GM04503 (cell line): ENCODE data around the gene RBP7.
A peak's percentile ranks its signal among the peaks of the same experiment; 100 is the strongest.
"Not testable (repeated sequence)": the region's sequence is repeated elsewhere in the genome, so short reads cannot be mapped to it uniquely, and the experiment has no call there.

Experiments used
- DNase-seq: peaks from one replicate; pipeline ENCODE4 v3.0.0-alpha.2; 2012; ENCODE audit warnings: low read depth

Gene RBP7

DNA sequence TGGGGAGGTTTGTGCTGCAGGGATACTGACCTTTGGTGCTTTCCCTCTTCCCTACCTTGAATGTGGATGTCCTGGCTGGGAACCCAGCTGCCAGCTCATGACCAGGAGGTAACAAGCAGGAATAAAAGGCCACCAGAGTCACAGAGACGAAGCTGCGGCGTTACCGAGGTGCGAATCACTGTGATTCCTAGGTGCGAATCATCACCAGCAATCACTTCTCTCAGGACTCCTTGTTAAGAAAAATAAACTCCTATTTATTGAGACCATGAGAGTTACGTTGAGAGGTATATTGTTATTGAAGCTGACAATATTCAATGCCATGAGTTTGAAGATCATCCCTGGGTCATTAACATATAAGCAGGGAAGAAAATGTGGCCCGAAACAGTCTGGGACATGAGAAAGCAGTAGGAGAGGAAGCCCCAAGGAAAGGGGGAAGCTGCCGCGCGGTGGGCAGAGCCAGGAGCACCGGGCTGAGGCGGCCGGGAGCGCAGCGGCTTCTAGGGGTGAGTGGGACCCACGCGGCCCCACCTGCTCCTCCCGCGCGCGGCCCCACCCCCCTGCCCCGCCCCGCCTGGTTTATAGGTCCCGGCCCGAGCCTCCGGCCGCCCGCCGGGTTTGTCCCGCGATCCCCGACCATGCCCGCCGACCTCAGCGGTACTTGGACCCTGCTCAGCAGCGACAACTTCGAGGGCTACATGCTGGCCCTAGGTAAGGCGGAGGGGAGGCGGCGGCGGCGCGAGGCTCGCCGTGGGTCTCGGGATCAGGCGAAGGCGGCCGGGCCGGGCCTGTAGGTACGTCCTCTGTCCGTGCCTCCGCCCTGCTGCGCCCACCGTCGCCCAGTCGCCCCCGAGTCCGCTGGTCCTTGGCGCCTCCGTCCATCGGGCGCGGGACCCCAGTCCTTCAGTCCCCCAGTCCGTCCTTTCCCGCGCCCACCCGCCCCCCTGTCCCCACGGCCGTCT is at the start of gene RBP7:
RBP7 (plus strand) TSS at position 605 of the 959 bp plus-strand sequence; CDS start at position 636, 31 bp downstream.
- DNase-seq, result no peak

DNA sequence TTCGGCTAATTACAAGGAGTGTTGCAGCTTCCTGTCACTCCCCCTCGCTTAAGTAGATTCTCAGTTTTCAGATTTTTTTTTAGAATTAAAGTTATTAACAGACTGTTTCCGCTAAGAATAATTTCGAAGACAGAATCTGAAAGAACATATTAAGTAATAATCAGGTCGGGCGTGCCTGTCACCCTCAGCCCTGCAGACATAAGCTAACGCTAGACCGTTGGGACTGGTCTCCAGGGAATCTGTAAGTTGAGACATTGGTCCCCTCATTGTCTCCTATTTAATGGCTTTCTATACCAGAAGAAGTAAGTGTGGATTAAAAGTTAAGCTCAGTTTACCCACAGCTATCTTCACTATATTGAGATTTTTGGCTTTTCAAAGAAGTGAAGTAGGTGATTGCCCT is 39.3 kb upstream of the RBP7 start:
- DNase-seq, result no peak

GRCh38 chr1:9960011-9960410 is 37.0 kb upstream of the RBP7 start:
- no peak for DNase-seq

DNA sequence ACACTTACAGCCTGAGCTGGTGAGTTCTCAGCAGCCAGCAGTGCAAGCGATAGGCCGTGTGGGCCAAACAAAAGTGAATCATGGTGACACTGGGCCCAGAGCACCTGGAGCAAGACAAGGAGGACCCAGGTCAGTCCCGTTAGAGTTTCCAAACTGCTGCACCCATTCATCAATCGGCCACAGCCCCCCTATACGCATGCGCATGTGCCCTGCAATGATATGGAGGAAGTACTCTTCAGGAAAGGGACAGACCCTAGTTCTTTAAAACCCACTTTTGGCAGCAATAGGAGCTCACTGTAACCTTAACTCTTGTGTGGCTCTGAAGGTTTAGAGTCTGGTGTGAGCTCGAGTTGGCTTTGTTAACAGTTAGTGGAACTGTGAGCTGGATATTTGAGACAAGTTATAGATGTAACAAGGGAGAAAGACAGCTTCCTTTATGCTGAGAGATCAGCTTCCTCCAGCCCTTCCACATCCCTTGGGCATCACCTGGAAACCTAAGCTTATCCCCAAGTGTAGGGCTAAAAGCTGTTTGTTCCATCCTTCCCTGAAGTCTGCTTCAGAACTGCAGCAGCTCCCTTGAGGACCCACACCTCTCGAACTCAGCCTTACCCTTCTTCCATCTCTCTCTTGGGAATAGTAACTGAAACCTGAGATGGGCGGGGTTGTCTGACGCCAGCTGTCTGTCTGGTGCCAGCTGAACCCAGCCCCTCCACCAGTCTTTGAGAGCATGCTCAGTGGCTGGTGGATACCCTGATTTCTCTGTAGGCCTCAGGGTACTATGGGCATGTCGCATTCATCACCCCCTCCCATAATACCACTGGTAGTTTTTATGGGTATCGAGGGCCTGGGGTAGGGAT is 36.1 kb upstream of the RBP7 start:
- DNase-seq, result no peak

DNA sequence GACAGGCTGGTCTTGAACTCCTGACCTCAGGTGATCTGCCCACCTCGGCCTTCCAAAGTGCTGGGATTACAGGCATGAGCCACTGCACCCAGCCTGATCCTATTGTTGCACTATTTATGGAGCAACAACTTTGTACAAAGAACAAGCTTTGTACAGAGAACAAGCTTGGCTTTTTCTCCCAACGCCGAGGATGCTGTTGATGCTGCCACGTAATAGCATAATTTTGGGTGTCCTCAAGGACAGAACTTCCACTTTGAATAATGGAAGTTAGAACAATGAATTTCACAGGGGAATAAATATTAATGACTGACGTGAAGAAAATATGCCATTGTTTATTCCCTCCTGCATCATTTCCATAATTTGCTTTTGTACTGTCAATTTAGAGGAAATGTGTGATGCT is 12.8 kb upstream of the RBP7 start:
- DNase-seq, result no peak

- DNase-seq, result no peak
Measured at GRCh38 chr1:9985001-9985400, 12.0 kb upstream of the RBP7 start.

GRCh38 chr1:9989773-9990172 is 7.3 kb upstream of the RBP7 start:
- DNase-seq, result no peak

DNA sequence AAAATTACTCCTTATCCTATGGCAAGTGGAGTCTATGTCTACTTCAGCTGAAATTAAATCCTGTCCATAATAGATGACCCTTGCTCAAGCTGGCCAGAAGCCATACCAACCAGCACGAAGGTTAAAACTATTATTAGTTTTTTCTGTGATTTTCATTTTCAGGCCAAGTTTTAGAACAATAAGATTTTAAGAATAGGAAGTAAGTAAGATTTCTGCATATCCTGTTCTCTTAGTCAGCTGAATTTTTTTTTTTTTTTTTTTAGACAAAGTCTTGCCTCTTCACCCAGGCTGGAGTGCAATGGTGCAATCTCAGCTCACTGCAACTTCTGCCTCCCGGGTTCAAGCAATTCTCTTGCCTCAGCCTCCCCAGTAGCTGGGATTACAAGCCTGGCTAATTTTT is 6.1 kb upstream of the RBP7 start:
- DNase-seq, result no peak

GRCh38 chr1:9992910-9993309 is 4.1 kb upstream of the RBP7 start:
- no peak for DNase-seq

GRCh38 chr1:9993561-9994075 is 3.4 kb upstream of the RBP7 start:
- no peak for DNase-seq

- no peak for DNase-seq
Measured at GRCh38 chr1:10001016-10001665, 4.1 kb downstream of the RBP7 start.

- not testable (repeated sequence) for DNase-seq
Measured at GRCh38 chr1:10005248-10005647, 8.2 kb downstream of the RBP7 start.

- DNase-seq, result no peak
Measured at GRCh38 chr1:10007169-10007568, 10.1 kb downstream of the RBP7 start.

DNA sequence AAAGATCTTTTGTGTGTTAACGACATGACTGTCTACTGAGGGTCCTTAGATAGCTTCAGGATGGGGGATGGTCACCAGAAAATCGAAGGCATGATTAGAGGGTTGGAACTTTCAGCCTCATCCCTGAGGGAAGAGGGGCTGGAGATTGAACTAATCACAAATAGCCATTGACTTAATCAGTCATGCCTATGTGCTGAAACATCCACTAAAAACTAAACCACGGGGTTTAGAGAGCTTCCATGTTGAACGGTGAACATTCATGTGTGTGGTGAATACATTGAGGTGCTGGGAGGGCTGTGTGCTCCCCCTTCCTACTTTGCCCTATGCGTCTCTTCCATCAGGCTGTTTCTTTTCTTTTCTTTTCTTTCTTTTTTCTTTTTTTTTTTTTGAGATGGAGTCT is 17.0 kb downstream of the RBP7 start:
- no peak for DNase-seq

DNA sequence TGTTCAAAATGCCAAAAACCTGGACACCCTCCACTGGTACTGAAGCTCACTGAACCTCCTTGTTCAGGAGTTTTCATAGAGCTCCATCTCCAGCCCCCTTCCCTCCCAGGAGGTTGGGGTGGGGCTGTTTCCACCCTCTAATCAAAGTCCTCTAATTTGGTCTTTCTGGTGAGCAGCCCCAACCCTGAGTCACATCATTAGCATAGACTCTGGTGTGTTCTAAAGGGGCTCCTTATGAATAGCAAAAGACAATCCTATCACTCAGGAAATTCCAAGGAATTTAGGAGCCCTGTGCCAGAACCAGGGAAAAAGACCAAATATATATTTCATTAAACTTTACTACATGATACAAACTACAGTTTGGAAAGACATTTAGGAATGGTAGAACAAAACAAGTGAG is 22.5 kb downstream of the RBP7 start:
- no peak for DNase-seq

DNA sequence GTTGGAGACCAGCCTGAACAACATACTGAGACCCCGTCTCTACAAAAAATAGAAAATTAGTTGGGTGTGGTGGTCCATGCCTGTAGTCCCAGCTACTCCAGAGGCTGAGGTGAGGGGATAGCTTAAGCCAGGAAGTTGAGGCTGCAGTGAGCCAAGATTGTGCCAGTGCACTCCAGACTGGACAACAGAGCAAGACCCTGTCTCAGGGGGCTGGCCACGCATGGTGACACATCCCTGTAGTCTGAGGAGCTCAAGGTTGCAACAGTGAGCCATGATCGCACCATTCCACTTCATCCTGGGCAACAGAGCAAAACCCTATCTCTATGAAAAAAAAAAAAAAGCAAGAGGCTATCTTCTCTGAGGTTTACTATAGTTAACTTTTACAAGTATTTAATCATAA is 23.1 kb downstream of the RBP7 start:
- DNase-seq, result no peak

- DNase-seq, result peak; percentile 20
Measured at GRCh38 chr1:10020678-10021077, 23.6 kb downstream of the RBP7 start.

DNA sequence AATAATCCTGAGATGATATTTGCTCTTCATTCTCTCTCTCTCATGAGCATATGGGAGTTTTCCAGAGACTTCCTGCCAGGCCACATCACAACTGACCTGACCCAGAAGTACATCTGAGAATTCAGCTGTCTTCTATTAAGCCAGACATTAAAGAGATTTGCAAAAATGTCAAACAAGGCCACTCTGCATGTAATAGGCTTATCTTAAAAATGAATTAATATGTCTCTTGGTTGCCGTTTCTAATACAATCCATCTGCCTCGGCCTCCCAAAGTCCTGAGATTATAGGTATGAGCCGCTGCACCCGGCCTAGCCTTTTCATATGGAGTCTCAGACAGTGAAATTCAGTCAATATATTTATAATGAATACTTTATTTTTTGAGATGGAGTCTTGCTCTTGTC is 25.0 kb downstream of the RBP7 start:
- not testable (repeated sequence) for DNase-seq

DNA sequence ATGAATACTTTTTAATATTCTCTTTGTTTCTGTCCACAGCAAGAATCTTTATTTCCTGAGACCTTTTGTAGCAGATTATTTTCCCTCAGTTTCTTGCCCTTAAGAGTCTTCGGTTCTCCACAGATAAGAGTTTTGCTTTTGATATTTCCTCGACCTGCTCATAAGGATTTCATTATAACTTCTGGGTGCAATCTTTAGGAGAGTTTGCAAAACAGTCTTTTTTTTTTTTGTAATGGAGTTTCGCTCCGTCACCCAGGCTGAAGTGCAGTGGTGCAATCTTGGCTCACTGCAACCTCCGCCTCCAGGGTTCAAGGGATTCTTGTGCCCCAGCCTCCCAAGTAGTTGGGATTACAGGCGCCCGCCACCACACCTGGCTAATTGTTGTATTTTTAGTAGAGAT is 25.6 kb downstream of the RBP7 start:
- no peak for DNase-seq

GRCh38 chr1:10025354-10025753 is 28.3 kb downstream of the RBP7 start:
- DNase-seq, result no peak

DNA sequence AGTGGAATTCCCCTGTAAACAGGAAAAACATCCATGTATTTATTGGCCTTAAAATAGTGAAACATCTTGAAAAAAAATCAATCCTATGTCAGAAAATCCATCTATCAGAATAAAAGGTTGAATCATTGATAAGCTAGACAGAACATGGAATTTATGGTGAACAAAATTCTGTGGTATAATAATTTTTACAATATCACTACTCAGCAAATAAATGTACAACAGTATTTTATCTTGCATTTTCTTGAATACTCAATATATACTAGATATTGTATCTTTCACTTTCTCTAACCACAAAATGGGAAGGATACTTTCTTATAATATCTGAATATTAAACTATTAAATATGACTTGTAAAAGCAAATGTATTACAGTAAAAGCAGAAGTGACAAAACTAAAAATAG is 30.0 kb downstream of the RBP7 start:
- DNase-seq, result no peak

- DNase-seq, result not testable (repeated sequence)
Measured at GRCh38 chr1:10028956-10029500, 32.0 kb downstream of the RBP7 start.
